T-helper 1 cell (primary cell): ENCODE data around the gene PWP2.
A peak's percentile ranks its signal among the peaks of the same experiment; 100 is the strongest.
"Not testable (repeated sequence)": the region's sequence is repeated elsewhere in the genome, so short reads cannot be mapped to it uniquely, and the experiment has no call there.

Experiments
- DNase-seq, 5 donors: peaks; one replicate each; pipeline ENCODE4 v3.0.0-alpha.2; 2012 to 2020

Gene PWP2

DNA sequence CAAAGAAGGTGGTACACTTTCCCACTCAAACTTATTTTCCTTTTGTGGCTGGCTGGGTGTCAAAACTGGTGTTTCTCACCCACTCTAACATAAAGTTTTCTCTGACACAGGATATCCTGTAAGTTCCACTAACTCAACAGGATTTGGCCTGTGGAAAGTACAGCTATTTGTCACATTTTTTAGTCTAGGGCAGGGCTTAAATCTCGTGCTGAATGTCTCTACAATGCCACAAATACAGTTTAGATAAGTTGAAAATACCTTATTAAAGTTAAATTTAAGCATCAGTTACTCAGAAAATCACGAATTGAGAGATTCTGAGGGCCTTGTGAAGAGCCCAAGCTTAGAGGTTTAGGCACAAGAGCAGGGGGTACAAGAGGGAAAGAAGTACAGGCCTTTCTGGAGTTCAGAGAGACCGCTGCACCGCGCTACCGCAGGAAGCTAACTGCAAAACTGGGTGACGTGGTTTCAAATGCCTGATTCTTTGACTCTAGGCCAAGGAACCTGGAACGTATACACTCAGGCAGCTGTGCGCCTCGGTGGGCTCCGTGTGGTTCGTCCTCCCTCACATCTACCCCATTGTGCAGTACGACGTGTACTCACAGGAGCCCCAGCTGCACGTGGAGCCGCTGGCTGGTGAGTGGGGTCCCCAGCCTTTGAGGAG, 23.4 kb upstream of the PWP2 start:
- DNase-seq: peak; percentile 26 to 87 (median 59)

DNA sequence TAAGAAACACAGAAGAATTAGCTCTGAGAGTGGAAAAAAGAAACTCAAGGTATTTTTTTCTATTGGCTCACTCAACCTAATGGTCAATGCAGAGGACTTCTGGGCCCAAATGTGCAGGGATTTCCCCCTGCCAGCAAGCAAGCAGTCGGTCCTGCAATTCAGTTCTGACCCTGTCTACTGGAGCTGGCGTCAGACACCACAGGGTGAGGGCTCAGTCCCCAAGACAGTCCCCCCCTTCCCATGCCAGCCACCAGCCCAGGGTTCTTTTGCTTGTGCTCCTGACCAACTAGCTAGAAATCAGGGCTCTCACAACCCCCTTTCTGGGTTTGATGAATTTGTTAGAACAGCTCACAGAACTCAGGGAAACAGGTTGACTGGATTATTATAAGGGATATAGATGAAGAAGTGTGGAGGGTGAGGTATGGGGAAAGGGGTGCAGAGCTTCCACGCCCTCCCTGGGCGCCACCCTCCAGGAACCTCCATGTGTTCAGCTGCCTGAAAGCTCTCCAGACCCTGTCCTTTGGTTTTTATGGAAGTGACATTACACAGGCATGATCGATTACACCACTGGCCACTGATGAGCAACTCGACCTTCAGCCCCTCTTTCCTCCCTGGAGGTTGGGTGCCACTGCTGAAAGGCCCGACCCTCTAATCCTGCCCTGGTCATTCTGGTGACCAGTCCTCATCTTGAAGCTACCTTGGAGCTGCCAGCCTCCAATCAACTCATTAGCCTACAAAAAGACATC, 22.5 kb upstream of the PWP2 start:
- DNase-seq: peak in 1 of 5 donors; percentile 29

DNA sequence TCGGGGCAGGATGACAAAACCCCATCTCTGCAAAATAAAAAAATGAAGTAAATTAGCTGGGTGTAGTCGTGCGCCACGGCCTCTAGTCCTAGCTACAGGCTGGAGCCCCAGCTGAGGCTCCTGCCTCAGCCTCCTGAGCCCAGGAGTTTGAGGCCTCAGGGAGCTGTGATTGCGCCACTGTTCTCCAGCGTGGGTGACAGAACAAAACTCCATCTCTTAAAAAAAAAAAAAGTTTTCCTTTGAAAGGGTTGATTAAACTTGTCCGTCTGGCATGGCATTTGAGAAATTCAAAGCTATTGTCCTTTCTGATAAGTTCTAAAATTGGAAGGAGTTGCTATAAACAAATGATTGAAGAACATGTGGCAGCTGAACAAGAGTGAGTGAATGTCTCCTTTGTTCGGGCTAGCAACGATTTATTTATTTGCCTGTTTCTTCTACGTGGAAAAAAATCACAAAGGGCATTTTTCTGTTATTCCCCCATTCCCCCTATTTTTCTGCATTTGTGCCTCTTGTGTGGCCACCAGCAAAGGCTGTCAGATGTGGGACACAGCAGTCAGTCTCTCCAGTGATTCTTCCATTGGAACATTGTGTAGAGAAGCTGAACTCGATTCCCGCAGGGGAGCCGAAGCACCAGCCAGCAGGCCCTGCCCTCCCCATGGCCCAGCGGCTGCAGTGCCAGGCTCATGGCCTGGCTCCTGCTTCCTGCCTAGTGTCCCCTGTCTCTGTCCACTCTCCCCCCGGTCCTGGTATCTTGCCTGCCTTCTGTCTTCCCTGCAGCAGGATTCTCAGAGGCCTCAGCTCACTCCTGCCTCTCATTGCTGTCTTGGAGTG, 21.5 kb upstream of the PWP2 start:
- DNase-seq: peak in 1 of 5 donors; percentile 43

DNA sequence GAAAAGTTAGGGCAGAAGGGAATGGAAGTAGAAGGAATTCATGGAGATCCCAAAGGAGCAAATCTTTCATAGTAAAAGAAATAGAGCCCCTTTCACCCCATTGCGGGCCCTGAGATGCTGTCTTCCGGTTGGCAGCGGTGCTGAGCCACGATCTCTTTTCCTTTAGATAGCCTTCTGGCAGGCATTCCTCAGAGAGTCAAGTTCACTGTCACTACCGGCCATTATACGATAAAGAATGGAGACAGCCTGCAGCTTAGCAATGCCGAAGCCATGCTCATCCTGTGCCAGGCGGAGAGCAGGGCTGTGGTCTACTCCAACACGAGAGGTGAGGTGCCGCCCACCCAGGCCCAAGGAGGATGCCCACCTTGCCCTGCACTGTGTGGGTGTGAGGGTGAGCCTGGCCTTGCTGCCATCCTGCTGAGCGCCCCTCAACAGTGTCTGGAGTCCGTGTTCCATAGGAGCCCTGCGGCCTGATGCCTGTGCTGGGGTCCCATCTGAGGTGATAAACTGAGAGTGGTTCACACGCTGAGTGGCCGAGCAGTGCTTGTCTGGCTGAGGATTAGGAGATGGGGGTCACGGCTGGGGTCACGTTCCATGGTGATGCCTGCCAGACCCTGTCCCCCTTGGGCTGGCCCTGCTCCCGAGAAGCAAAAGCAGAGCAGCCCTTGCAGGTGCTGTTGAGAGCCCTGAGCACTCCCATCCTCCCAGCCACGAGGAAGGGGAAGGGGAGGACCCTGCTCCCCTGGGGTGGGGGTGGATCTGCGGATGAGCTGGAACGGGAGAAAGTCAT, 20.4 kb upstream of the PWP2 start:
- DNase-seq: no peak

DNA sequence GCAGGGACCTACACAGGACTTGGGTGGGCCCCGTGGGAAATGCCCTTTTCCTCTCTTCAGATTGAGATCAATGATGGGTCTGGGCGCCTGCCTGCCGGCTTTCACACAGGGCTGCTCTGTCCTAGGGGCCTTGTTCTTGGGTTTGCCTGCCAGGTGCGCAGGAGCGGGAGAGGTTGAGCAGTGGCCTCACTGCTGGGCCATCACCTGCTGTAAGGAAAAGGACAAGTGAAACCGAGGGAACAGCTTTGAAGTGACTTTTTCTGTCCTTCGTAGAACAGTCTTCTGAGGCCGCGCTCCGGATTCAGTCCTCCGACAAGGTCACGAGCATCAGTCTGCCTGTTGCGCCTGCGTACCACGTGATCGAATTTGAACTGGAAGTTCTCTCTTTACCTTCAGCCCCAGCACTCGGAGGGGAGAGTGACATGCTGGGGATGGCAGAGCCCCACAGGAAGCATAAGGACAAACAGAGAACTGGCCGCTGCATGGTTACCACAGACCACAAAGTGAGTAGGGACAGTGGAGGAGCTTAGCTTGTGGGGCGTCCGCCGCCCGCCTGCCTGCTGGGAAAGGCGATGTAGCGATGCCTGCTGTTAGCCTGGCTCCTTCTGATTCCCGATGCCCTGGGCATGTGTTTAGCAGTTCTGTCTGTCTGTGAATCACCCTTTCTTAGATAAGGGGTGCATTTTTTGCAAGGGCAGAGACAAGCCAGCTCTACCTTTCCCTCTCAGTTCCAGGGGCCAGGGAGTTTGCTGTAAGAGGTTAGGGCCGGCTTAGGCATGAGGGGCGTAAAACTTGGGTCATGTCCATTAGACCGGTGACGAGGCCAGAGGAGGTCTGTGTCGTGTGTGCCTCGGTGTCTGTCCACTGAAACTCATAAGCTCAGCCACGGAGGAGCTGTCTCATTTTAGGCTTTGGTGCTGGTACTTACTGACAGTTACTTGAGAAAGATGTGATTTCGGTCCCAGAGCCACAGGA, 19.5 kb upstream of the PWP2 start:
- DNase-seq: no peak

DNA sequence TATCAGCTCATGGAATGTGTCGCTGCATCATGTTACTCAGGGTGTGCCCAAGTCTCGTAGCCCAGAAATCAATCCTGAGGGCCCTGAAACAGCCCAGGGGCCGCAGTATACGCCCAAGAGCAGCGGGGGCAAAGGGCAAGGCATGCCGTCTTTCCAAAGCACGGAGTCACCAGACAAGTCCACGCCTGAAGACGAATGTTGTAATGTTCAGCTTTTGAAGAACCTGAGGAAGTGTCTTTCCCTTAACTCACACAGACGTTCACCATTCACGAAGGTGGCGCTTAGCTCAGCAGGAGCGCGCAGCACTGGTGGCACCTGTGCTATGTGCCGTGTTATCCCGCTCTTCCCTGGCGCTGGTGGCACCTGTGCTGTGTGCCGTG, 18.8 kb upstream of the PWP2 start:
- DNase-seq: no peak

DNA sequence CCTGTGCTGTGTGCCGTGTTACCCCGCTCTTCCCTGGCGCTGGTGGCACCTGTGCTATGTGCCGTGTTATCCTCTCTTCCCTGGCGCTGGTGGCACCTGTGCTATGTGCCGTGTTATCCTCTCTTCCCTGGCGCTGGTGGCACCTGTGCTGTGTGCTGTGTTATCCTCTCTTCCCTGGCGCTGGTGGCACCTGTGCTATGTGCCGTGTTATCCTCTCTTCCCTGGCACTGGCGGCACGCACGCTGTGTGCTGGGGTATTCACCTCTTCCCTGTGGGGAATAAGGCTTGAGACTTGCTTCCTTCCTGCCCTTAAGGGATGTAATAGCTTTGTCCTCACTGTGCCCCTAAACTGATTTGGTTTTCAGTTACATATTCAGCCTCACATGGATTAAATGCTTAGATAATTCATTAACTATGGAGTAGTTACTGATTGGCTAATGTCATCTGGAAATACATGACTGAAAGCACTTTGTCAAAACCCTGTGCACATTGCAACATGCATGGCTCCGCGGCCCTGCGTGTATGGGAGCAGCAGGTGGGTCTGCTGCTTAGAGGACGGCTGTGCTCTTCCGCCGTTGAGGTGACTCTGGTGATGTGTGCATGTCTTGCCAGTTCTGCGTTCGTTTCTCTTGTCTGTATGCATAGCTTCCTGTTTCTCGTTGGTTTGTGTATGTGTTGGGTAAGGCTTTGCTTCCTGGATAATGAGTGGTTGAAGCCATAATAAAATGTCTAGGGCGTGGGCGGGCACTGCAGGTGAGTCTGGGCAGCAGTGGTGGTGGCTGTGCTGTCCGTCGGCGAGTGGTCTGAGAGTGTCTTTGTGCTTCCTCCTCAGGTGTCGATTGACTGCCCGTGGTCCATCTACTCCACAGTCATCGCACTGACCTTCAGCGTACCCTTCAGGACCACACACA, 17.9 kb upstream of the PWP2 start:
- DNase-seq: peak in 3 of 5 donors; percentile 44 to 88 (median 50)

DNA sequence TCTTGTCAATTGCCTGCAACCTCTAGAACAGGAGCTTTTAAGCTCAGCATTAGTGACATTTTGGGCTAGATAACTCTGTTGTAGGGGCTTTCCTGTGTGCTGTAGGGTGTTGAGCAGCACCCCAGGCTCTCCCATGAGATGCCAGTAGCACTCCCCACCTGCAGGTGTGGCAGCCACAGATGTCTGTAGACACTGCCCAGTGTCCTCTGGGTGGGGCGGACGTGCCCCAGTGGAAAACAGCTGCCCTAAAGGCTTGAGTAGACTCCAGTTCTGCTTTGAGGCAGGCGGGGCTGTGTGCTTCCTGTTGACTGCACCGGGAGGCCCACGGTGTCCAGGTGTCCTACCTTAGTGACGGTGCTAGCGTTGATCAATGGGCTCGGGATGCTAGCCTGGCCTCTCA, 16.9 kb upstream of the PWP2 start:
- DNase-seq: peak in 2 of 5 donors; percentile 29 to 41

DNA sequence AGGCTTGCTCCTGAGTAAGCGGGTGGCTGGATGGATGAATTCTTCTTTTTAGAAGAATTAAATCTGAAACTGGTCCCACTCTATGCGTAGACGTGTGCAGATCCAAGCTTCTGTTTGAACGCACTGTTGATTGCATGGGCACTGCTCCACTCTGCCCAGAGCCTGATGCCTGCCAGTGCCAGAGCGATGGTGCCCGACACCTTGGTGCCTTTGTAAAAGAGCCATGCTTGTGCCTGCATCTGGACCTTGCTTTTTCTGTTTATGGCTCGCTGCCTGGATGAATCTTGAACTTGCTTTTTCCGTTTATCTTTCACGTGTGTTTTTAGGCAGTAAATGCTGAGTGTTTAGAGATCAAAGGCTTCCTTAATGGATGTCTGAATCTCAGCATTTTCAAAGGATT, 15.0 kb upstream of the PWP2 start:
- no peak for DNase-seq

DNA sequence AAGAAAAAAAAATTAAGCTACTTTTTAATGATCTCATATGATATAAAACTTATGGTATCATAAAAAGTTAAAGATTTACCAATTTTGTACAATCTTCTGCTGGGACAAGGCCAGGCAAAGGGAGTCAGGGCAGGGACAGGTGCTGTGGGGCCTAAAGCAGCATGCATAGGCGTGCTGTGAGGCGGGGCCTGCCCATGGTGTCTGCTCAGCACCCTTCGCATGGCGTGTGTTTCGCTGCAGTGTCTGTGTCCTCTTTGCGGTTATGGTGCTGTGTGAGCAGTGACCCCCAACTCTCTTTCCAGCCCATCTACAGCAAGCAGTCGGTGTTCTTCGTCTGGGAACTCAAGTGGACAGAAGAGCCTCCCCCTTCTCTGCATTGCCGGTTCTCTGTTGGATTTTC, 13.4 kb upstream of the PWP2 start:
- DNase-seq: no peak

DNA sequence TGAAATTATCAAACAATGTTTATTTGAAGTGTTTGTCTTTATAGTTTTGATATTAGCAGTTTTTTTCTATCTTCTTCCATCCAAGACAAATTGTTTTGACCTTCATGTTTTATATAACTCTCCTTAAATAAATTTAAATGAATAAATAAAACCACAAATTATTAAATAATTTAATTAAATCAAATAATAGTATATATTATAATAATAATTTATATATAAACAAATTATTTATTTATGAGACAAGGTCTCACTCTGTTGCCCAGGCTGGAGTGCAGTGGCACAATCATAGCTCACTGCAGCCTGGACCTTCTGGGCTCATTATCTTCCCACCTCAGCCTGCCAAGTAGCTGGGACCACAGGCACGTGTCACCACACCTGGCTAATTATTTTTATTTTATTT, 12.4 kb upstream of the PWP2 start:
- DNase-seq: no peak

DNA sequence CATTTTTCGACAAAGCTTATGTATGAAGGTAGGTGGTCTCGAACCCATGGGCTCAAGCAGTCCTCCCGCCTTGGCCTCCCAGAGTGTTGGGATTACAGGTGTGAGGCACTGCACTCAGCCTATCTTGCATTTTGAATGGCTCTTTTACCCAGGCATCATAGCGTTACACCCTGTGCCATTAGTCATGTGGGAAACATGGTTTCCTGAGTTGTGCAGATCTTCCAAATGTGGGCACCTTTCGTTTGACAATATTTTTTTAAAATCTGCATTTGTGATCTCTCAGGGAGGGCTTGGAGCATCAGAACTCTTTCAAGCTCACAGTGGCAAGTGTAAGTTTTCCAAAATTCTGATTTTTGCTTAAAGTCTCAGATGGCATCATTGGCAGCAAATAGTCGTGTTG, 8.7 kb upstream of the PWP2 start:
- DNase-seq: not testable (repeated sequence)

DNA sequence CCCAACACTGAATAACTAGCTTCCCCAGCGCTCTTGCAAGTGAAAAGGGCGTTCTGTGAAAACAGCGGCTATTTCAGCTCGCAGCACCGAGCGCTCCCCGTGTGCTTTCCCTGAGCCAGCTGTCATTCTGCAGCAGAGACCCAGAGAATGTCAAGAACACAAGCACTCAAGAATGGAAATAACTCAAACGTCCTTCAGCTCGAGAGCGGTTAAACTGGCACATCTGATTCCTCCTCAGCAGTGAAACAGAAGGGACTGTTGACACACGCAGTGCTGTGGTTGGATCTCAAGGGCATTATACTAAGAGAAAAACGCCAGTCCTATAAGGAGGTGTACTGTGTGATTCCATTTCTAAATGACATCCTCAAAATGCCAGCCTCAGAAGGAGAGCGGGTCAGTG, 8.2 kb upstream of the PWP2 start:
- not testable (repeated sequence) for DNase-seq

DNA sequence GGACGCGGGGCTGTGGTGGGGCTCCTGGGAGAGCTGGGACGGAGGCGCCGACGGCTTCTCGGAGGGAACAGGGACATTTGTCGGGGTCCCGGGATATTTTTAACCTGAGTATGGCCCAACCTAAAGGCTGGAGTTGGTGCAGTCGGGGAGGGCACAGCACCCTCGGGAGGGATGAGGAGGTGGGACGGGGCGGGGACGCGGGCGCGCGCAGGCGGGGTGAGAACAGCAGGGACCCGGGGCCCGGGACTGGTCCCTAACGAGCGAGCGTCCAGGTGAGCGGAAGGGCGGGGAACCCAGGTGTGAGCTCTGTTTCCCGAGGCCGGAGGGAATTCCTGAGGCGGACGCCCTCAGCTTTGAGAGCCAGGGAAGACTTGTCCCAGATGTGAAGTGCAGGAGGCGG, 390 bp downstream of the PWP2 start:
- not testable (repeated sequence) for DNase-seq

DNA sequence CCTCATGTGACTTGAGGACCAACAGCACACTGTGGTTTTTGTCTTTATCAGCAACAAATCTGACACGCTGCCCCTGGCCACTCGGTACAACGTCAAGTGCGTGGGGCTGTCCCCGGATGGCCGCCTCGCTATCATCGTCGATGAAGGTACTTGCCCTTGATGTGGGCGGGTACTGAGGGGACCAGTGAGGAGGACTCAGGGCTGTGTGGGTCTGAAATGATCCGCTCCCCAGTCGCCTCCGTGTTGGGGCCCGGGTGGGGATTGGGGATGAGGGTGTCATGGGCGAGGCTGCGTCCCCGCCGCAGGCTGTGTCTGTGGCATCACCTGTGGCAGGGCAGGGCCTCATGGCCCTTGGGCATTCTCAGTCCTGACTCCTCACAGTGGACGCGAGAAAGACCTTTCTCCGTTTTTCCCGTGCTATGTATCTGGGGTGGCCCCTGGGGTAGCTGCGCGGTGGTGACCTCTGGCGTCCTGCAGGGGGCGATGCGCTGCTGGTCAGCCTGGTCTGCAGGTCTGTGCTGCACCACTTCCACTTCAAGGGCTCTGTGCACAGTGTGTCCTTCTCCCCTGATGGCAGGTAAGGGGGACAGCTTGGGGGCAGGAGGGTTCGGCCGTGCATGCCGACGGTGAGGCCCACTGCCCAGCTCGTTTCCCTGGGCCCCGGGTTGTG, 6.6 kb downstream of the PWP2 start:
- not testable (repeated sequence) for DNase-seq

DNA sequence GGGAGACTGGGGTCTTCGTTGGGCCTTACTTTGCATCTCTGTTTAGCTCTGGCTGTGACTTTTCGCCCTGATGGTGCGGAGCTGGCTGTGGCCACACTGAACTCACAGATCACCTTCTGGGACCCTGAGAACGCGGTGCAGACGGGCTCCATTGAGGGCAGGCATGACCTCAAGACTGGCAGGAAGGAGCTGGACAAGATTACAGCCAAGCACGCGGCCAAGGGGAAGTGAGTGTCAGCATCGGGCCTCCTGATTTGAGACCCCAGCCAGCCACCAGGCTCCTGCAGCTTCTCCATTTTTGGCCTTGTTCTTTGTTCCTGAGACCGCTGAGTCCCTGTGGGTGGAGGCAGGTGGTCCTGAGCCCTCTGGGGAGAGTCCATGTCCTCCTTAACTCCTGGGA, 14.9 kb downstream of the PWP2 start:
- DNase-seq: not testable (repeated sequence)

DNA sequence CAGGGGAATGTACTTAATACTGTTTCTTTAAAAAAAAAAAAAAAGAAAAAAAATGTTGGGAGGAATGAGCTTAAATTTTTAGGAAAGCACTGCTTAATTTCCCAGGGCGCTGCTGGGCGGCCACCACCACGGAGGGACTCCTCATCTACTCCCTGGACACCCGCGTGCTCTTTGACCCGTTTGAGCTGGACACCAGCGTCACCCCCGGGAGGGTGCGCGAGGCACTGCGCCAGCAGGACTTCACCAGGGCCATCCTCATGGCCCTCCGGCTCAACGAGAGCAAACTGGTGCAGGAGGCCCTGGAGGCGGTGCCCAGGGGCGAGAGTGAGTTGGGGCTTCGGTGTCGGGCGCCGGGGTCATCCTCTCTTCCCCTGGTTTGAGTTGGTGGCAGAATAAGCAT, 20.6 kb downstream of the PWP2 start:
- DNase-seq: not testable (repeated sequence)

DNA sequence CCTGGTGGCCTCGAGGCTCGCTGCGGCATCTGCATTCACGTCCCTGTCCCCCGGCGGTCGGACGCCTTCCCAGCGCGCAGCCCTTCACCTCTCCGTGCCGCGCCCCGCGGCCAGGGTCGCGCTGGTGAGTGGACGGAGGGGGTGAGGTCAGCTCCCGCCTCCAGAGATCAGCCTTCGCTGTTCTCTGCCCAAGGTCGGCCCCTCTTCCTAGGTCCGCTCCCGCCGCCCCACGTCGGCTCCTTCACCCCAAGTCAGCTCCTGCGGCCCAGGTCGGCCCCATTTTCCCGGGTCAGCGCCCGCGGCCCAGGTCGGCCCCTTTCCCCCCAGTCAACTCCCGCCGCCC, 26.5 kb downstream of the PWP2 start:
- DNase-seq: not testable (repeated sequence)

DNA sequence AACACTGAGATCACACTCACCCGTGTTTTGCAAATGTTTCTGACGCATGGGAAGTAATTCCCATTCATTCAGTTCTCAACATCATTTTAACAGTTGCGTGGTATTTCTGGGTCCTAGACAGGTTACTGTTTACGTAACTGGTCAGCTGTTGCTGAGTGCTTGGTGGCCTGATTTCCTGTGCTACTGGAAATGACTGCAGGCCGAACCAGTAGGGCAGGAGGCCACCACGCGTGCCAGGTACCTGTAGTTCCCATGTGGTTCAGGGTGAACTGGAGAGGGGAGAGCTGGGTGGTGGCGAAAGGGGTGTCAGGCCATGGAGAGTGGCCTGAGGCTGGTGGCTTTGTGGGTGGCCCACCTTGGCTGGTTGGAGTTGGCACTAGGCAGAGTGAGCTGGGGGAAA, 27.5 kb downstream of the PWP2 start:
- not testable (repeated sequence) for DNase-seq

DNA sequence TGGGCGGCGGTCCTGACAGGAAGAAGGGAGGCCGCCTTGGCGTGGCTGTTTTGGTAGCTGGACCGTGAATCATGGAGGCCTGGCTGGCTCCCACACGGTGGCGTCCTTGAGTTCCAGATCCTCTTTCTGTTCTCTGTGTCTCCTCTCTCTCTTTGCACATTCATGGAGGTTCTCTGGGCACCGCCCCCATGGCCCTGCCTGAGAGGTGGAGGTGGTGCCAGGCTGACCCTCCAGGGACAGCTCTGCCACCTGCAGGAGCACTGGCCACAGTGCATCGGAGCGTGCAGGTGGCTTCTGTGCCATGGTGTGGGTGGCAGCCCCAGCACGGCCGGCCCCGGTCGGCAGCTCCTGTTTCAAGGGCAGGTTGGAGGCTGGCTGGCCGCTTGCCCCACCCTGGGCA, 30.8 kb downstream of the PWP2 start:
- DNase-seq: not testable (repeated sequence)
